ENCODE results near the gene EPYC. TPM values are rescaled to one million over a fixed set of nuclear protein-coding genes. Genes with fewer than 3 reads are reported as not detected.

EPYC gene
- total RNA-seq, result not detected
- not detected for polyA plus RNA-seq

- H3K36me3 ChIP-seq (ENCODE audit: insufficient read depth, low read length), result no peaks in the 10 kb centered on the region
- Mint-ChIP-seq H3K4me1 (peaks cover 0 to 8% (median 3%) of the 10 kb centered on the region in 4 donors), H3K27me3 (peaks cover under 1 to 1% of the 10 kb centered on the region in 2 donors), H3K36me3 (no peaks in the 10 kb centered on the region), H3K27ac (no peak within 1 kb of the TSS), H3K9me3 (no peaks in the 10 kb centered on the region), H3K4me3 (no peak within 1 kb of the TSS)
- no peak within 1 kb of the TSS for H3K4me3 ChIP-seq (ENCODE audit: low read length in 2 of 2)
- intact Hi-C loops (cut with micrococcal nuclease), result no loop called here
- no peaks in the 10 kb centered on the region for H3K4me1 ChIP-seq (ENCODE audit: insufficient read depth, low read length)
- no peaks in the 10 kb centered on the region for H3K9me3 ChIP-seq (ENCODE audit: control insufficient read depth in 1 of 2, low read length in 2 of 2)
- no peak for DNase-seq
- POLR2A ChIA-PET (ENCODE audit: partially characterized antibody), result no interaction called here
- no peaks in the 10 kb centered on the region for H3K27me3 ChIP-seq (ENCODE audit: insufficient read depth, low read length)
- CTCF ChIA-PET (ENCODE audit: partially characterized antibody), result no interaction called here
- no peak within 1 kb of the TSS for H3K27ac ChIP-seq (ENCODE audit: low read depth, low read length)
Measured at GRCh38 chr12:91004872-91005271, at the start of gene EPYC. TSS of gene EPYC (minus strand) at chr12:91004972. CDS start at chr12:91002565, 2,407 bp downstream.

GRCh38 chr12:91053951-91054715 is 49.4 kb upstream of the EPYC start:
- no peak for DNase-seq
- CTCF ChIA-PET (ENCODE audit: partially characterized antibody), result no interaction called here
- Histone ChIP-seq H3K9me3 (ENCODE audit: control insufficient read depth in 1 of 2, low read length in 2 of 2) (no peaks in the 10 kb centered on the region), H3K27me3 (ENCODE audit: insufficient read depth, low read length) (no peaks in the 10 kb centered on the region), H3K4me1 (ENCODE audit: insufficient read depth, low read length) (no peaks in the 10 kb centered on the region), H3K4me3 (ENCODE audit: low read length in 2 of 2) (no peak overlapping the region), H3K36me3 (ENCODE audit: insufficient read depth, low read length) (no peaks in the 10 kb centered on the region), H3K27ac (ENCODE audit: low read depth, low read length) (no peak overlapping the region)
- peaks cover 3% of the 10 kb centered on the region in 2 donors for H3K27me3 Mint-ChIP-seq
- no peak overlapping the region for H3K4me3 Mint-ChIP-seq
- no peaks in the 10 kb centered on the region for H3K36me3 Mint-ChIP-seq
- H3K9me3 Mint-ChIP-seq, result peaks cover 0 to 3% (median 0%) of the 10 kb centered on the region in 8 donors
- no peak overlapping the region for H3K27ac Mint-ChIP-seq
- intact Hi-C loops (cut with micrococcal nuclease), result no loop called here
- no peaks in the 10 kb centered on the region for H3K4me1 Mint-ChIP-seq
- POLR2A ChIA-PET (ENCODE audit: partially characterized antibody), result no interaction called here

GRCh38 chr12:91052026-91052425 is 47.3 kb upstream of the EPYC start:
- Histone ChIP-seq H3K4me1 (ENCODE audit: insufficient read depth, low read length) (no peaks in the 10 kb centered on the region), H3K27ac (ENCODE audit: low read depth, low read length) (no peak overlapping the region), H3K27me3 (ENCODE audit: insufficient read depth, low read length) (no peaks in the 10 kb centered on the region), H3K4me3 (ENCODE audit: low read length in 2 of 2) (no peak overlapping the region), H3K36me3 (ENCODE audit: insufficient read depth, low read length) (no peaks in the 10 kb centered on the region), H3K9me3 (ENCODE audit: control insufficient read depth in 1 of 2, low read length in 2 of 2) (no peaks in the 10 kb centered on the region)
- H3K9me3 Mint-ChIP-seq, result peaks cover 0 to 3% (median 0%) of the 10 kb centered on the region in 8 donors
- no peak overlapping the region for H3K27ac Mint-ChIP-seq
- POLR2A ChIA-PET (ENCODE audit: partially characterized antibody), result no interaction called here
- no peak for DNase-seq
- peaks cover 3% of the 10 kb centered on the region in 2 donors for H3K27me3 Mint-ChIP-seq
- CTCF ChIA-PET (ENCODE audit: partially characterized antibody), result no interaction called here
- no peaks in the 10 kb centered on the region for H3K36me3 Mint-ChIP-seq
- H3K4me1 Mint-ChIP-seq, result no peaks in the 10 kb centered on the region
- no peak overlapping the region for H3K4me3 Mint-ChIP-seq
- intact Hi-C loops (cut with micrococcal nuclease), result no loop called here

GRCh38 chr12:91044586-91044985 is 39.8 kb upstream of the EPYC start:
- H3K27ac ChIP-seq (ENCODE audit: low read depth, low read length), result no peak overlapping the region
- Mint-ChIP-seq H3K4me3 (no peak overlapping the region), H3K27ac (no peak overlapping the region), H3K4me1 (no peaks in the 10 kb centered on the region), H3K9me3 (peaks cover 0 to 2% (median 0%) of the 10 kb centered on the region in 8 donors), H3K36me3 (no peaks in the 10 kb centered on the region), H3K27me3 (no peaks in the 10 kb centered on the region)
- no peaks in the 10 kb centered on the region for H3K27me3 ChIP-seq (ENCODE audit: insufficient read depth, low read length)
- H3K9me3 ChIP-seq (ENCODE audit: control insufficient read depth in 1 of 2, low read length in 2 of 2), result no peaks in the 10 kb centered on the region
- no peaks in the 10 kb centered on the region for H3K4me1 ChIP-seq (ENCODE audit: insufficient read depth, low read length)
- ChIA-PET CTCF (ENCODE audit: partially characterized antibody) (no interaction called here), POLR2A (ENCODE audit: partially characterized antibody) (no interaction called here)
- H3K36me3 ChIP-seq (ENCODE audit: insufficient read depth, low read length), result no peaks in the 10 kb centered on the region
- no peak for DNase-seq
- intact Hi-C loops (cut with micrococcal nuclease), result no loop called here
- no peak overlapping the region for H3K4me3 ChIP-seq (ENCODE audit: low read length in 2 of 2)

GRCh38 chr12:91043408-91043807 is 38.6 kb upstream of the EPYC start:
- Mint-ChIP-seq H3K27ac (no peak overlapping the region), H3K4me1 (no peaks in the 10 kb centered on the region), H3K4me3 (no peak overlapping the region), H3K27me3 (no peaks in the 10 kb centered on the region), H3K9me3 (peaks cover 0 to 2% (median 0%) of the 10 kb centered on the region in 8 donors), H3K36me3 (no peaks in the 10 kb centered on the region)
- no peak overlapping the region for H3K4me3 ChIP-seq (ENCODE audit: low read length in 2 of 2)
- intact Hi-C loops (cut with micrococcal nuclease), result no loop called here
- H3K36me3 ChIP-seq (ENCODE audit: insufficient read depth, low read length), result no peaks in the 10 kb centered on the region
- ChIA-PET CTCF (ENCODE audit: partially characterized antibody) (no interaction called here), POLR2A (ENCODE audit: partially characterized antibody) (no interaction called here)
- H3K9me3 ChIP-seq (ENCODE audit: control insufficient read depth in 1 of 2, low read length in 2 of 2), result no peaks in the 10 kb centered on the region
- H3K27ac ChIP-seq (ENCODE audit: low read depth, low read length), result no peak overlapping the region
- DNase-seq, result no peak
- H3K4me1 ChIP-seq (ENCODE audit: insufficient read depth, low read length), result no peaks in the 10 kb centered on the region
- H3K27me3 ChIP-seq (ENCODE audit: insufficient read depth, low read length), result no peaks in the 10 kb centered on the region

GRCh38 chr12:91040096-91040755 is 35.5 kb upstream of the EPYC start:
- ChIA-PET CTCF (ENCODE audit: partially characterized antibody) (no interaction called here), POLR2A (ENCODE audit: partially characterized antibody) (no interaction called here)
- no peak for DNase-seq
- Mint-ChIP-seq H3K4me3 (no peak overlapping the region), H3K36me3 (no peaks in the 10 kb centered on the region), H3K27me3 (no peaks in the 10 kb centered on the region), H3K27ac (no peak overlapping the region), H3K9me3 (no peaks in the 10 kb centered on the region), H3K4me1 (no peaks in the 10 kb centered on the region)
- intact Hi-C loops (cut with micrococcal nuclease), result no loop called here
- H3K27ac ChIP-seq (ENCODE audit: low read depth, low read length), result no peak overlapping the region
- no peaks in the 10 kb centered on the region for H3K9me3 ChIP-seq (ENCODE audit: control insufficient read depth in 1 of 2, low read length in 2 of 2)
- no peak overlapping the region for H3K4me3 ChIP-seq (ENCODE audit: low read length in 2 of 2)
- H3K27me3 ChIP-seq (ENCODE audit: insufficient read depth, low read length), result no peaks in the 10 kb centered on the region
- no peaks in the 10 kb centered on the region for H3K36me3 ChIP-seq (ENCODE audit: insufficient read depth, low read length)
- no peaks in the 10 kb centered on the region for H3K4me1 ChIP-seq (ENCODE audit: insufficient read depth, low read length)

GRCh38 chr12:91037276-91037675 is 32.5 kb upstream of the EPYC start:
- H3K4me1 Mint-ChIP-seq, result no peaks in the 10 kb centered on the region
- POLR2A ChIA-PET (ENCODE audit: partially characterized antibody), result no interaction called here
- intact Hi-C loops (cut with micrococcal nuclease), result no loop called here

More at GRCh38 chr12:91037276-91037675, 32.5 kb upstream of the EPYC start:
- no peak for DNase-seq
- H3K36me3 ChIP-seq (ENCODE audit: insufficient read depth, low read length), result no peaks in the 10 kb centered on the region
- Mint-ChIP-seq H3K27ac (no peak overlapping the region), H3K4me3 (no peak overlapping the region), H3K36me3 (no peaks in the 10 kb centered on the region), H3K9me3 (no peaks in the 10 kb centered on the region), H3K27me3 (no peaks in the 10 kb centered on the region)
- CTCF ChIA-PET (ENCODE audit: partially characterized antibody), result no interaction called here
- H3K27ac ChIP-seq (ENCODE audit: low read depth, low read length), result no peak overlapping the region
- no peaks in the 10 kb centered on the region for H3K4me1 ChIP-seq (ENCODE audit: insufficient read depth, low read length)
- H3K27me3 ChIP-seq (ENCODE audit: insufficient read depth, low read length), result no peaks in the 10 kb centered on the region
- no peak overlapping the region for H3K4me3 ChIP-seq (ENCODE audit: low read length in 2 of 2)
- no peaks in the 10 kb centered on the region for H3K9me3 ChIP-seq (ENCODE audit: control insufficient read depth in 1 of 2, low read length in 2 of 2)

All from CD4-positive, alpha-beta memory T cell (primary cell).